ENCODE data around the gene SRP68.

SRP68 gene

GRCh38 chr17:76040376-76040775 lies 31.9 kb downstream of the SRP68 start:
- DNase-seq = no peak

- DNase-seq = no peak
These were observed 33.2 kb downstream of the SRP68 start for GRCh38 chr17:76039121-76039520.

DNA sequence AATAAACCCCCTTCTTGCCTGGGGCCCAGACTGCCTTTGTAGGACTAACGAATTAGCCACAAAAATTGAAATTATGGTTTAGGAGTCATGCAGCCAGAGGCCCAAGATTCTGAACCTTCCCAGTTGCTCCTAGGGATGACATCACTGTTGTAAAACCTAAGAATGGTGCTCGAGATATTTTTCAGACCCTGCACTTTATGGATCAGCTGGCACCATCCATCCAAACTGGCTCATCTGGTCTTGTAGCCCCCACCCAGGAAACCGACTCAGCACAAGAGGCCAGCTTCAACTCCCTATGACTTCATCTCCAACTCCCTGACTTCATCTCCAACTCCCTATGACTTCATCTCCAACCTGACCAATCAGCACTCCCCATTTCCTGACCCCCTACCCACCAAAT lies 34.3 kb downstream of the SRP68 start:
- DNase-seq = no peak

GRCh38 chr17:76036497-76037261 lies 35.6 kb downstream of the SRP68 start:
- DNase-seq = no peak

GRCh38 chr17:76034428-76035350 lies 37.6 kb downstream of the SRP68 start:
- no peak for DNase-seq

DNA sequence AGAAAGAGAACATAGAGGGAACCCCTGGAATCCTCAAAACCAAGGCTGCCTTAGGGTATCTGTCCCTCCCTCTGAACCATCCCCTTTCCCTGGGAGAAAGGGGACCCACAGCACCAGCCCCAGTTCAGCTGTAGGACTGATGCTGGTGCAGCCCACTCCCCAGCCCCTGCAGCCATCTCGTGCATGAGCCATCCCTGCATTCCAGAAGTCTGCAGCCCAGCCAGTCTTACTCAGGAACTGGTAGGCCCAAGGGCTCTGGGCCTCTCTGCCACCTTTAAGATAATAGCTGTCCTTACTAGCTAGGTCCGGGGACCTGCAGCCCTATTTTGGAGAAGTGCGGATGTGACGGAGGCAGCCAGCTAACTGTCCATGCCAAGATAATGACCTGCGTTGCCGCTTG lies 39.2 kb downstream of the SRP68 start:
- no peak for DNase-seq

DNA sequence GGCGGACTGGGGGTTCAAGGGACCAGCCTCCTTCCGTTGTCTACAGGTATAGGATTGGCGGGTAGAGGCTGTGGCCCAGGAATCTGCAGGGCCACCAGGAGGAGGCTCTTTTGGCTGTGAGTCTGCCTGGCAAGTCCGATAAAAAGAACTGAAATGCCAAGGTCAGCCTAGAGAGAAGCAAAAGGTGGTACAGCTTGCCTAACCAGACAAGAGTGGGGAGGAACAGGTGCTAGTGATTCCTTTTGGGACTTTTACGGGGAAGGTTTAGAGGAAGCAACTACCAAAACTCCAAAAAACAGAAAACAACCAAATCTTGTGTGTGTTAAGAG lies 39.6 kb downstream of the SRP68 start:
- DNase-seq = no peak

DNA sequence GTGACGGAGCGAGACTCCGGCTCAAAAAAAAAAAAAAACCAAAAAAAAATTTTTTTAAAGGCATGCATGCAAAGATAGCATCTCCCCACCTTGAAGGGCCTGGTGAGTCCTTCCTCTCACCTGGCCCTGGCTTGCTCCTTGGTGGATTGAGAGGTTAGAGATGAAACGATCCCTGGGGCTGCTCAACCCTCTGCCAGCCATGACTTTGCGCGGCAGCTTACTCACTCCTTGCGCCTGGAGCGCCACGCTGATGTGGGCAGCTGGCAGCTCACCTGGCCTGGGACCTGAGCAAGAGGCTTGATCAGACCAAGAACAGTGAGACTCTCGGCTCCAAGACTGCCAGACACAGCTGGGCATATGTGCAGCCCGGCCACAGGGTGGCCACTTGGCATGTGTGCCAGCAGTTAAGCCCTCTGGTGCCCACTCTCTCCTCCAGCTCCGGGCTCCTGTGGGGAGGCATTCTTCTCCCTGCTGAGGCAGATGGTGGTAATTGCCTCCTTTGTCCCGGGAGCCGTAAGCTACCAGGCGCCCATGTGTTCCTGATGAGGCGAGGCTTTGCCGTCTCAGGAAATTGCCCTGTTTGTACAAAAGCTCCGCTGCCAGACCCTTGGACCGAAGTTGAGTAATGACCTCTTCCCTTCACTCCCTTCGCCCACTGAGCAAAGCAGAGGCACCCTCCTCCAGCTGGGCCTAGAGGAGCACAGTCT lies 40.1 kb downstream of the SRP68 start:
- DNase-seq = no peak

DNA sequence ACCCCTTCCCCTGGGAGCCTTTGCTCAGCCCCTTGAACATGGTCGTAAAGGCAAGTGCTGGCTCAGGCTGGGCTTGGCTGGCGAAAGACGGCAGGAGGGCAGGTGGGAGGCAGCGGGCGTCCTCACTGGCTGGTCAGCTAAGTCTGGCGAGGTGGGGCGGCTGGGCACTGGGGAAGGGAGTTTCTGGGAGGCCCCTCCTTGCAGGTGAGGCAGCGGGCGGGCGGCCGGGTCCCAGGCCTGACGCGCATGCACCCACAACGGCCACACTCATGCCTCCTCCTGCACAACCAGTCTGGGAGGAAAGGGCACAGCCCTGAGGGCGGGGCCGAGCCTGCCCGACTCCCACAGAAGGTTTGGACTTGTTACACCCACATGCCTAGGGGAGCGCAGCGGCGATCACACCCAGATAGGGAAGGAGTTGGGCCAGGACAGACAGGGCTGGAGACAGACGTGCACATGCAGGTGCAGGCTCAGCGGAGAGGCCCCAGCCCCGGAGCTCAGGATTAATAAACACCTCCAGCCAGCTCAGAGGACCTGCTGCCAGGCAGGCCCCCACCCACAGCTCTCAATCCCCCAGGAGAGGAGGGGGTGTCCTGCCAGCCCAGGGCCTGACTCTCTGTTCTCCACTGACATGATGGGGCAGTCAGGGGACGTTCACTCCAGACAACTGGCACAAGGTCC lies 45.0 kb downstream of the SRP68 start, which contains the start of gene EVPL:
TSS of gene EVPL (minus strand) at position 148 of the 681 bp plus-strand sequence. CDS start at position 40, 108 bp downstream.
- DNase-seq = no peak

DNA sequence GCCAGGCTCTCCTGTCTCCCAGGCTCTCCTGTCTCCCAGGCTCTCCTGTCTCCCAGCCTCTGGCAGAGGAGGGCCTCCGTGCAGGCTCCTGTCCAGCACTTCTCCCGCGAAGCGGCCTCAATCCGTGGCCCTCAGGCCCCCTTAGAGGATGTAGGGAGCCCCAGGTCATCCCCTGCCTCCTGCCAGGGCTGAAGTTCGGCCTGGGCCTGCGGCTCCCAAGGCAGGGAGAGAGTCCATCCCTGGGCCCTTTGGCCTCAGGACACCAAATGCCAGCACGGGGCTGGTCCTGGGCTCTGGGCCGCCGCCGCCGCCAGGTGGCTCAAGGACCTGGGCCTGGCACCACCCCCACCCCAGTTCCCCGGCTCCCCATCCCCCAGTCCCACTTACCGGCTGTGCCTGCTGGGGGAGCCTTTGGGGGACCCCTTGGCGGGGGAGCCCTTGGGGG lies 45.6 kb downstream of the SRP68 start:
- DNase-seq = no peak

DNA sequence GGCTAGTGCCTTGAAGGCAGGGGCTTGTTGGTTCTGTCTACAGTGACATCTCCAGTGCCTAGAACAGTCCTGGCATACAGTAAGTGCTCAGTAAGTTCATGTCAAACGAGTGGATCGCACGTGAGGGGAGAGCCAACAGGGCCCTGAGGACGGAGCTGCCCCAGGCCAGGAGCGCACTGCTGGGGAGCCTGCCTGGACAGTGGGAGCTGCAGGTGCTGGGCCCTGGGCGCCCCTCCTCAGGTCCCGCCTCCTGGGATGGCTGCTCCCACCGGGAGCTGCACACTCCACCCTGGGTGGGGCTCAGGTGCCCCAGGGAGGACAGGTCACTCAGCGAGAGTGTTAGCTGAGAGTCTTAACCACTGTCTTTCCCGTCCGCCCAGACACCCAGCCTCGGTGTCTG lies 47.0 kb downstream of the SRP68 start:
- no peak for DNase-seq

DNA sequence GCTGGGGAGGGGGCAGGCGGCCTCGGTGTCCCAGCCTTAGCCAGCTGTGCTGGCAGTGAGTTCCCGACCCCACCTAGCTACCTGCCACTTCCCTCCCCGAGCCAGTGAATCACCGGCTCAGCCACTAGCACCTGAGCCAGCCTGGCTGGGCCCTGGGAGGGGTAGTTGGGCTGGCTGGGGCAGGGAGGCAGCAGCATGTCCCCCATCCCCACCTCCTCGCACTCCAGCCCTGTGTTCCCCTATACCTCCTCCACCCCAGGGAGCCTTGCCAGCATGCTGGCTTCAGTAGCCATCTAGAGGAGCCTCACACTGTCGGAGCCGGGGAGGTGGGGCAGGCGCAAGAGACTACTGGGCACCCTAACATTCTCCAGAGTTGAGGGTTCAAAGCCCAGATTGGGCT lies 48.0 kb downstream of the SRP68 start:
- no peak for DNase-seq

DNA sequence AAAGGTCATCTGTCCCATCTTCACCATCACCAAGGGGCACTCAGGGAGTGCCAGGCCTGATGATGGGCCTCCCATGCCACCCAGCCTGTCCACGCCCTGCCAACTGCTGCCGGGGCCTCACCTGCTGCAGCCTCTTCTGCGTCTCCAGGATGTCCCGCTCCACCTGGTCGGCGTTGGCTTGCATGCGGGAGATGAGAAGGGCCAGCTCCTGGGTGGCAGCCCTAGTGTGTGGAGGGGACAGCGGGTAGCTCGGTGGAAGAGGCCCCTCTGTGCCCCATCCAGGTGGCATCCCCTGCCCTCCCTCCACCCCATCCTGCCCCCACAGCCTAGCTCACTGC lies 48.4 kb downstream of the SRP68 start:
- no peak for DNase-seq

DNA sequence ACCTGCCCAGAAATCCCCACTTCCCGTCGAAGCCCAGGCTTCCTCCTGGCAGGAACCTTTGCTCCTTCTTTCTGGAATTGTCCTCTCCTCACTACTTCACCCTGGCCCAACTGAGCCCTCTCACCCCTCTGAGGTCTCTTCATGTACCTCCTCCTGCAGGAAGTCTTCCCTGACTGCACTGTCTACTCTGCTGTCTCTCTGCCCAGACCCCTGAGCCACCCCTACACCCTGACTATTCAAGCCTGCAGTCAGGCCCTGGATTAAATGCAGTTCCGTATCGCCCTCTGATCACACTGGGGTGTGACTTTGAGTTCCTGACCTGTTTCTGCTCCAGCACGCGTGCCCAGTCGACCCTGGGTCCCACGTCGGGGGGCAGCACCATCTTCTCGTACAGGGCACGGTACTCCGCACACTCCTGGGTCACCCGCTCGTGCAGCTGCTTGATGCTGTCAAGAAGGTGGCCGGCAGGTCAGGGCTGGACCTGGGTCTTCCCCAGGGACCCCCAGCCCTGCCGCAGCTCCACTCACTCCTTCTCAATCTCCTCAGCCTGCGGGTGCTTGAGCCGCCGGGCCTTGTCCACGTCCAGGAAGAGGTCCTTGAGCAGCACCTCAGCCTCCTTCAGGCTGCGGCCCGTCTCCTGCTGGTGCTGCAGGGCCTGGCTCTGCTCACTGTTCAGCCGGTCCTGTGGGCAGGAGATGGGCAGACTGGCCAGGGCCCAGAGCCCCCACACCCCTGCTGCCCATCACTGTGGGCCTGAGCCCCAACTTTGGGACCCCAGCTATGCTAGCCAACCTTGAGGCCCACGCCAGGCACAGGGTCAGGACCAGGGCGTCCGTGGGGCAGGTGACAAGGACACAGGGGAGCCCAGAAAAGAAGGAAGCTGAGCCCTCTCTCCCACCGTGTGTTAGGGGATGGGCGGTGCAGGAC lies 49.1 kb downstream of the SRP68 start:
- no peak for DNase-seq

GRCh38 chr17:76022285-76022684 lies 50.0 kb downstream of the SRP68 start:
- DNase-seq = no peak

DNA sequence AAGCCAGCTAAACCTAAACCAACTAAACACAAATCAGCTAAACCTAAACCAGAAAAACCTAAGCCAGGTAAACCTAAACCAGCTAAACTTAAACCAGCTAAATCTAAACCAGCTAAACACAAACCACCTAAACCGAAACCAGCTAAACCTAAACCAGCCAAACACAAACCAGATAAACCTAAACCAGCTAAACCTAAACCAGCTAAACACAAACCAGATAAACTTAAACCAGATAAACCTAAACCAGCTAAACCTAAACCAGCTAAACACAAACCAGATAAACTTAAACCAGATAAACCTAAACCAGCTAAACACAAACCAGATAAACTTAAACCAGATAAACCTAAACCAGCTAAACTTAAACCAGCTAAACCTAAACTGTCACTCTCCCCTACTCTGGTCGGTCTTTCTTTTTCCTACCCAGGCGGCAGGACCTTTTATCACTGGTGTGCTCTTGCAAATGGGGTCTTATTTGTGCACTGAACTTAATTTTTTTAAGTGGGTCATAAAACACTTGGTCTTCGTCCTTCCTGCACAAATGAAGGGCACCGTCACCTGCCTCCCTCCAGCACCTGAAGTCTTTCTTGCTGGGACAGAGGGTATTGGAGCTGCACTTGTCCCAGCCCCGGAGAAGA lies 52.4 kb downstream of the SRP68 start:
- DNase-seq = no peak

DNA sequence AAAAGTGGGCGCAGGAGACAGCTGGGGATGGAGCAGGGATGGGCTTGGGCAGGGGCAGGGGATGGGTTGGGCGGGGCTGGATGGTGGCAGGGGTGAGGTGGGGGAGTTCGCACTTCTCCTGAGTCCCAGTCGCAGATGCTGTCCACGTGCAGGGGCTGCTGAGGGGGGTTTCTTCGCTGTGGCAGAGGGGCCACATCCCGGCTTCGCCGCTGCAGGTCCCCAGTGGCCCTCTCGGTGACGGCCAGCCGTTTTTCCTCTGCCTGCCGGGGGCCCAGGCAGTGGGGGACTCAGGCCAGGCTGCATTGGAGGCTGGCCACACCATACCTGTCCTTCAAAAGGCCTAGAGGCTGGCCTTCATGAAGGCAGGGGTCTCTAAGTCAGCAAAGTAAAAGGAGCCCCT lies 53.5 kb downstream of the SRP68 start:
- DNase-seq = no peak

- no peak for DNase-seq
These were observed 54.0 kb downstream of the SRP68 start for GRCh38 chr17:76018340-76018680.

GRCh38 chr17:76017481-76018339 lies 54.6 kb downstream of the SRP68 start:
- no peak for DNase-seq

DNA sequence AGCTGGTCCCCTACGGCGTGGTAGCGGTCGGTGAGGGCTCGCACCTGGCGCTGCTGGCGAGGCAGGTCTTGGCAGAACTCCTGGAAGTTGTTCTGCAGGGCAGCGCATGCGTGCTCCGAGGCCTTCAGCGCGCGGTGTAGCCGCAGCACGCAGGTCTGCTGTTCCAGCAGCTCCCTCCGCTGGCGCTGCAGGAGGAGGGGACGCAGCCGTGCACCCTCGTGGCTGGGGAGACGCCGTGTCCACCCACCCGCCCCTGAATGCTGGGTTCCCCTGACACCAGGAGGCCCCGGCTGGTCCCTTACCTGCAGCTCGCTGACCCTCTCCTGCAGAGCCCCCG lies 57.4 kb downstream of the SRP68 start:
- no peak for DNase-seq

Data from activated effector memory CD4-positive, alpha-beta T cell treated with Interleukin-2 at 50 U/mL for 16 hours (primary cell).